ENCODE results near the gene EFCAB8. TPM values are rescaled to one million over a fixed set of nuclear protein-coding genes. Genes with fewer than 3 reads are reported as not detected.
A peak's percentile ranks its signal among the peaks of the same experiment; 100 is the strongest.
"Not testable (repeated sequence)": the region's sequence is repeated elsewhere in the genome, so short reads cannot be mapped to it uniquely, and the experiment has no call there.

The EFCAB8 gene
- total RNA-seq, 1 donor from 2014 or later, result not detected

DNA sequence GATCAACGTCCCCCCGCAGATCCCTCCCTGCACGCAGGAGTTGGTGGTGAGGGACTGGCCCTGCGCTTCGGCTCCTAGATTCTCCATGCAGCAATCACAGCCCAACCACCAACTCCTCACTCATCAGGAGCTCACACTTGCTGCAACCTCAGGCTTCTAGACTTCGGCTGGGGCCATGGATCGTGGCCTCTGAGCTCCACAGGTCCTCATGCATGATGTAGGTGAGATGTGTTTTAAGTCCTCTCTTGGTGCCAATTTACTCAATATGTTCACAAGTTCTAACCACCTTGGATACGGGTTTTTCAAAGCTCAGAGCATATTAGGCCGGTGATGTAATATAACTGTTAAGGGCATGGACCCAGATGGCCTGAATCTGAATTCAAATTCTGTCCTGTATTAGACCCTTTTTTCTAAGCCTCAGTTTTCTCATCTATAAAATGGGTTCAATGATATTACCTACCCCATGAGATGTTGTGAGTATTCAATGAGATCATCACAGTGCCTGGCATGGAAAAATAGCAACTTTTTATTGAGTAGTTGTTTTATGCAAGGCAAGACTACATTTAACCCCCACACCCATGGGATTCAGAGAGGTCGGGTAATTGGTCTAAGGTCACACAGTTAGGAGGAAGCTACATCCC lies 114.5 kb downstream of the EFCAB8 start:
- no peak for DNase-seq

DNA sequence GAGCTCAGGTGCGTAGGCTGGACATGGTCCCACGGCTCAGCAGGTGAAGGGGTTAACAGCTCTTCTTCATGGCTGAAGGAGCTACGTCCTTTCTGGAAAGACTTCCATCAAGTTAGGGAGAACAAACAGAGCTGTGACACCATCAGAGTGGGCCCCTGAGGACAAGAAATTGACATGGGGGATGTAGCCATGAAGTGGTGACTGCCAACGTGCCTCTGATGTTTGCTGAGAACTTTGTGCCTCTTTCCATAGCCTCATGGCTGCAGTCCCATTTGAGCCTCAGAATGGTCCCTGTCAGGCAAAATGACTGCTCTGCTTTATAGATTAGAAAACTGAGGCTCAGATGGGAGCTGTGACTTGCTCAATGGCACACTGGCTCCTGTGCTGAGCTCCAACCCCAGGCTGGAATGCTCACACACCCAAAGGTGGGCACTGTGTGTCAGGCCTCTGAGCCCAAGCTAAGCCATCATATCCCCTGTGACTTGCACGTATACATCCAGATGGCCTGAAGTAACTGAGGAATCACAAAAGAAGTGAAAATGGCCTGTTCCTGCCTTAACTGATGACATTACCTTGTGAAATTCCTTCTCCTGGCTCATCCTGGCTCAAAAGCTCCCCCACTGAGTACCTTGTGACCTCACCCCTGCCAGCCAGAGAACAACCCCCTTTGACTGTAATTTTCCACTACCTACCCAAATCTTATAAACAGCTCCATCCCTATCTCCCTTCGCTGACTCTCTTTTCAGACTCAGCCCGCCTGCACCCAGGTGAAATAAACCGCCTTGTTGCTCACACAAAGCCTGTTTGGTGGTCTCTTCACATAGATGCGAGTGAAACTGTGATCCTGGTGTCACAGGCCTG lies 115.7 kb downstream of the EFCAB8 start:
- DNase-seq, result not testable (repeated sequence)

DNA sequence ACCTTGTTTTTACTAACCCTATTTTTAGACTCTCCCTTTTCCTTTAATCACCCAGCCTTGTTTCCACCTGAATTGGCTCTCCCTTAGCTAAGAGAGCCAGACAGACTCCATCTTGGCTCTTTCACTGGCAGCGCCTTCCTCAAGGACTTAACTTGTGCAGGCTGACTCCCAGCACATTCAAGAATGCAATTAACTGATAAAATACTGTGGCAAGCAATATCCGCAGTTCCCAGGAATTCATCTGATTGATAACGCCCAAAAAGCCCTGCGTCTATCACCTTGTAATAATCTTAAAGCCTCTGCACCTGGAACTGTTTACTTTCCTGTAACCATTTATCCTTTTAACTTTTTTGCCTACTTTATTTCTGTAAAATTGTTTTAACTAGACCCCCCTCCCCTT lies 116.4 kb downstream of the EFCAB8 start:
- not testable (repeated sequence) for DNase-seq

DNA sequence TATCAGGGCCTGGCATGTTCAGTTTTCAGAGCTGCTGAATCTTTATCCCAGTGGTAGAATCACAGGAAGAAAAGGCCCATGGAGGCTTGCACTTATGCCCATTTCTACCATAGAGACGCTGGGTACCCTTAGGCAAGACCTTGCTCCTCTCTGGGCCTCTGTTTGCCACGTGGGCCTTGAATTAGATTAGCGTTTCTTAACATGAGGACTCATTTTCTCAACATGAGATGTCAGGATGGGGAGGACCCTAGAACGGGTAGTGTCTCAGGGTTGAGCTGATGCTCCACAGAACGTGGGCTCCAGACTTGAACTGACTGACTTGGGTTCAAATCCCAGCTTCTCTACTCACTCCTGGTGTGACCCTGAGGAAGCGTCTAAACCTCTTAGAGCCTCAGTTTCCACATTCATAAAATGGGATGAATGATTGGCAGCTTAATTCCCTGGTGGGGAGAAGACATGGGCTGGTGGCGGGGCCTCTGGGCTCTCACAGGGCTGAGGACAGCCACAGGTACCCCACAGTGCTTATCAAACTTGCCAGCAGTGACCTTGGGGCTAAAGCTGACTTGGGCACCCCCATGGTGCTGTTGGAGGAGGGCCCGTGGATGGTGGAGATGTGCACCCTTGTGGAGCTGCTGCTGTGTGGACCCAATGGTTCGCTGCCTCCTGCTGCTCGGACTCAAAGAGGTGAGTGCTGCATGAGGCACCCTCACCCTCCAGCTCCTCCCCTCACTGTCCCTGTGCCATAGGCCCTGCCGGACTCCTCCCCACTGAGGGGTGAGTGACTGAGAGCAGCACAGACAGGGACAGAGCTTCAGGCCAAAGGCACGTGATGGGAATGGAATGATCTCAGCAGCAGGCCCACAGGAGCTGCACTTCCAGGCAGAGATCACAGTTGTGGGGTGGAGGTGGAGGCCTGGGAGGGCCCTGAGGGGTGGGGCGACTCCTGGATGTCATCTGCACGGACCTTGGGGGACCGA lies 117.3 kb downstream of the EFCAB8 start:
- no peak for DNase-seq

DNA sequence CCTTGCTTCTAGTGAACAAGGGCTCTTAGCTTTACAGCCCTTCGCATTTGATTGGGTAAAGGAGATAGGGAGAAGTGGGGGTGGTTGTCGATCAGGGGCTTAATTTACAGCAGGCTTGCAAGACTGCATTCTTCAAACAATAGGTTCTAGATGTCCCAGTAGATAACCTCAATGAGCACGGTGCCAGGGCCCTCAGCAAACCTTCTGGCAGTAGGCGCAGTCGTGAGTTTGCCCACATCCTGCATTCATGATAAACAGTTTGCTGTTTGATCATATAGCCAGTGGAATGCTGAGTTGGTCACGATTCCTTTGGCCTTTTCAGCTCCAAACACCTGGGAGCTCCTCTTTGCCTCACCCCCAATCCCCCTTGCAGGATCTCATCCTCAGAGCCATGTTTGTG lies 118.0 kb downstream of the EFCAB8 start:
- no peak for DNase-seq

DNA sequence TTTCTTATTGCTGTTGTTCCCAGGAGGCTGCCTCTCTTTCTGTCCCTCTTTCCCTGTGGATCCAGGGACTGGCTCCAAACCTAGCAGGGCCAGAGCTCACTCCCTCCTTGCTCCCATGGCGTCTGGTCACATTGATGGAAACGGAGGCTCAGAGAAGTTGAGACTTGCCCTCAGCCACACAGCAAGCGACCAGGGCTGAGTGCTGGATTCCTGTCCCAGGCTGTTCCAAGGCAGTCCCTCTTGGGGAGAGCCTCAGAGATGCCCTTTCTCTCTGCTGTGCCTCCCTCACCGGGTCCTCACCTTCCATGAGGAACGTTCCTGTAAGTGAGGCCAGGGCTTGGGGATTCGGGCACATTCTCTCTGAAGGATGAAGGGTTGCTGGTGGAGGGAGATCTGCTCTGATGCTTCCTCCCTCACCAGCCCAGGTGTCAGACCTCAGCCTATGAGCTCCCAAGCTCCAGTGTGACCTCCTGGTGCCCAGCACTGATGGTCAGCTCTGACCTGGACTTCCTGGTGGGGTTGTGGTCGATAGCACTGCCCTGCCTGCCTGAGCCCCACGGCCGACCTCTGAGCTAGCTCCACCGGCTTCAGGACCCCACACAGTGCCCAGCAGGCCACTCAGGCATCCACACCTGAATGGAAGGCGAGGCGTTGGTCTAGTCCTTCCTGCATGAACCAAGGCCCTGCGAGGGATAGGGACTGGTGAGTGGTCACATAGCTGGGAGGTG lies 118.7 kb downstream of the EFCAB8 start:
- no peak for DNase-seq

DNA sequence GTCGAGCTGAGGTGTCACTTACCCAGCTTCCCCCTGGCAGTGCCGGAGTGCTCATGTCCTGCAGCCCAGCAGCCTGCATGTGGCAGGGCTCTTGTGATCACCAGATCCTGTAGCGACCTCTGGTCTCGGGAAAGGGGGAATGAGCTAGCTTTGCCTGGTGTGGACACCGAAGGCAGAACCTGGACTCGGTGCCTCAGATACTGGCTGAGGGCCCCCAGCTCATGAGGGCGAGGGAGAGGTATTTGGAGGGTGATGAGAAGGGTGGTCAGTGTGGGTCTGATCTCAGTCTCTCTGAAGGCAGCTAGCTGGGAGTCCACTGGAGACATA lies 119.2 kb downstream of the EFCAB8 start:
- DNase-seq, result no peak

DNA sequence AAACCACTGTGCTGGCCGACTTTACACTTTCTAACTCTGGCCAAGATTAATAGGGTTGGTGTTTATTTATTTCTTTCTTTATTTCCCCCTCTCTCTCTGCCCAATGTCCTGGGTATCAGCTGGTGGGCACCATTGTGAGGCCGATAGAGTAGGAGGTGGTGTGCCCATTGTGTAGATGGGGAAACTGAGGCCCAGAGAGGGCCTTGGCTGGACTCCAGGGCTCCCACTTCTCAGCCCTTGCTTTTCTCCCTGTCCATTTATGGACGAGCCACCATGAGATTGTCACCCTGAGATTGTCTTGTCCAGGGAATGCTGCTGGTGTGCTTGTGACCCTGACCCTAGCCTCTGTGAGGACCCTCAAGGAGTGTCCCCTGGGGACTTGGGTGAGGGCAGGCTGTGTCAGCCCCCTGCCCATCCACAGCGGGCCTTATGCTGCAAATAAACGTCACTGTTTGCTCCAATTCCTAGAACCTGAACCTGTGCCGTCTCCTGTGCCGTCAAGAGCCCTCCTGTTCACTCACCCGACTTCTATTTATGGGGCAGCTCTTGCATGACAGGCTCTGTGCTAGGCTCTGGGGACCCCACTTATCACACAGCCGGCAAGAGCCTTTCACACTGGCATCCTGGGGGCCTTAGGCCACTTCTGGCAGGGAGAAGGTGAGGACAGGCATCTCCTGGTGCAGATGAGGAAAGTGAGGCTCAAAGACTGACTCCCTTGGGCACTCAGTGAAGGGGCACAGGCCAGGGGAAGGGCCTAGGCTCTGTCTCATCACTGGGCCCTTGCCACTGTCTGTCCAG lies 120.7 kb downstream of the EFCAB8 start:
- DNase-seq, result no peak

DNA sequence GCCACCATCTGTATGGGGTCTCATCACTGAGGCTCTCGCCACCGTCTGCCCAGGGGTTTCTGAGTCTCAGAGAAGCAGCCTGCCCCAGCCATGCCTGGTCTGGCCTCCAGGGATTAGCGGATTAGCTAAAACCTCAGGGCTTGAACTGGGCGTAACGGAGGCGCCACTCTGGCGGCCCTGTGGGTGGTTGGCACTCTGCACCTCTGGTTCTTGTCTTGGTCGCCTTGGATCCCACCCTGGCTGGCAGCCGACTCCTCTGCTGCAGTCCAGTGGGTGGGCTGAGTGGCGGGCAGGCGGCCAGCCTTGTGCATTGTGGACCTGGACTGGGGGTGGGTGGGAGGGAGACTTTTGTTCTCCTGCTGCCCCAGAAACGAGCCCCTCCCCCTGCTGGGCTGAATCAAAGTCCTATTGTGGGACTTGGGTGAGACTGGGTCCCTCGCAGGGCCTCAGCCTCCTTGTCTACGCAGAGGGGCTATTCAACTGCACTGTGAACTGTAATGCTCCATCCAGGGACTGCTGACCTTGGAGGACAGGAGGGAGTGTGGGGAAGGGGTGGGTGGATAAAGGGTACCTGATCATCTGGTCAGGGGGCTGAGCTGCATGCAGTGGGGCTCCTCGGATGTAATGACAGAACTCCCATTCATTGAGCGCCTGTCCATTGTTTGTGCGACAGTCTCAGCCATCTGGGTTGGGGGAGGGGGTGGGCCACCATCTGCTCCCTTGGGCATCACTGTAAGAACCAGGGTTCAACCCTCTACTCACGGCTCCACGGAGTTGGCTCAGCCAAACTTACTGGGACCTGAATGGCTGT lies 121.6 kb downstream of the EFCAB8 start:
- peak; percentile 70 for DNase-seq

DNA sequence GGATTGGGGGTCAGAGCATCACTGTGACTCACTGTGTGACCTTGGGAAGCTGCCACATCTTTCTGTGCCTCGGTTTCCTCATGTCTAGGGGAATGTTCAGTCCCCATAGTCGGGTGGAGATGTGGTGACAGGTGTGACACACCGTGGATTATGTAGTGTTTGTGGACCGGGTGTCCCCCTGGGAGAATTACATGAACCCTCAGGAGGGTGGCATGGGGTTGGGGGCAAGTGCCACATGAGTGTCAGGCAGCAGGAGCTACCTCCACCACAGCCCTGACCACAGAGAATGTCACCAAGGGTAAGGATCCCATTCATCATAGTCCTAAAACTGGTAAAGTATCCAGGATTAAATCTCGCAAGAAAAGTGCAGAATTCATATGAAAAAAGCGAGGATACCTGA lies 122.3 kb downstream of the EFCAB8 start:
- no peak for DNase-seq

DNA sequence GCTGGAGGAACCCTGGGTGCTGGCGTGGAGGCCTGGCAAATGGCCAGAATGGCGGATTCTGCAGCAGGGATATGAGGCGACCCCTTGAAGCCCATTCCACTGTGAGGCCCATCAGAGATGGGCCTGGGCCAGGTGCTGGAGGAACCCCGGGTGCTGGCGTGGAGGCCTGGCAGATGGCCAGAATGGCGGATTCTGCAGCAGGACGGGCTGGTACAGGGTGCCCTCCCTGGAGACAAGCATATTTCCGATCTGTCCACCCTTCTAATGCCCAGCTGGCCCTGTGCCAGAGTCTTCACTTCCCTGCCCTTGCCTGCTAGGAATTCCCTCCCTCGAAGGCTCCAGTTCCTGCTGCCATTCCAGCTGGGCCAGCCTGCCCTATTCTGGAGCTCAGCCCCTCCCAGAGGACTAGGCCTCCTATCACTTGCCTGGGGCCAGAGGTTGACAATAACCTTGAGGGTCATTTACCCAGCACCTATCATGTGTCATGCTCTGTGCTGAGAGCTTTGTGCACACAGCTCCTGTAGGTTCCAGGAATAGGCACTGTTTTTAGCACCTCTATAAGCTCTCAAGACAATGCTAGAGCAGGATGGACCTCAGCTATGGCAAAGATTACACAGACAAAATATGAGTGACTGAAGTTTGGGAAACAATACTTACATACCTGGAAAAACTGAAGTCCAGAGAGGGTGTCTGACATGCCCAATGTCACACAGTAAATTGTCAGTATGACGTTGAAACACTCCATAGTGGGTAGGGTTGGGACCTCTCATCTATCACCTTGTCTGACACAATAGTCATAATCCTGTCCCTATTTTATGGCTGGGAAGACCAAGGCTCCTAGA lies 124.1 kb downstream of the EFCAB8 start:
- no peak for DNase-seq

DNA sequence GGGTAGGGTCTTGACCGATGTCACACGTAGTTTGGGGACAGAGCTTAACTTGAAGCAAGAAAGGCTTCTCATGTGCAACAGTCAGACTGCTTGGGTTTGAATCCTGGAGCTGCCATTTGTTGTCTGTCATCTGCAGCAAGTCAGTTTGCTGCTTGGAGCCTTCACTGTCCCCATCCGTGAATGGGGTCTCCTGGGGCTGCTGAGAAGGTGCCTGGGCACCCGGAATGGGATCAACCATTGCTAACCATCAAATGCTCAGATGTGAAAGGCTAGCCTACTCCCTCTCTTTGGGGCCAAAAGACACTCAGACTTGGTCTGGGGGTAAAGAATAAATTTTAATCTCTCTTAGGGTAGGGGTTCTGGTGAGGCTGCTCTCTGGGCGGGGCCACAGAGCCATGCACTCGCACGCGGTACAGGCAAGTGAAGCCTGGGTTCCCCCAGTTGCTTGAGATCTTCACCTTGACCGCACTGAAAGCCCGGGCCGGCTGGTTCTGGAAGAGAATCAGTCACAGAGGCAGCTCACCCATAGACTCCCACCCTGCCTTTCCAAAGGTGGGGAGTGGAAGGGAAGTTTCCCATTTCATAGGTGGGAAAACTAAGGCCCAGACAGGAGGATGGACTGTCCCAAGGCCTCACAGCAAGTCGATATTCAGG lies 124.9 kb downstream of the EFCAB8 start:
- no peak for DNase-seq

DNA sequence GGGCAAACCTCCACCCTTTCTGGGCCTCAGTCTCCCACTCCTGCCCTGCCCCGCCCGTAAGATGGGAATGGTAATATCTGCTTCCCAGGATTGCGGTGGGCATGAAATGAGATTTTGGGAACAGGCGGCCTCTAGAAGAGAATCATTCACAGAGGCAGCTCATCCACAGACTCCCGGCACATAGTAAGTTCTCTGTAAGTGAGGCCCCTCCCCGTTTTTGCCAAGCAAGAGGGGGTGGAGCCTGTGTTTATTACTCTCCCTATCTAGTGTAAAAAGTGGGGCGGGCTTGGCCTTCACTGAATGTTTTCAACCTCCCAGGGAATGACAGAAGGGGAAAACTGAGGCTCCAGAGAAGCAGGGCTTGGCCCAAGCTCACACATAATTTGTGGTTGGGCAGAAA lies 125.5 kb downstream of the EFCAB8 start:
- peak; percentile 6 for DNase-seq

DNA sequence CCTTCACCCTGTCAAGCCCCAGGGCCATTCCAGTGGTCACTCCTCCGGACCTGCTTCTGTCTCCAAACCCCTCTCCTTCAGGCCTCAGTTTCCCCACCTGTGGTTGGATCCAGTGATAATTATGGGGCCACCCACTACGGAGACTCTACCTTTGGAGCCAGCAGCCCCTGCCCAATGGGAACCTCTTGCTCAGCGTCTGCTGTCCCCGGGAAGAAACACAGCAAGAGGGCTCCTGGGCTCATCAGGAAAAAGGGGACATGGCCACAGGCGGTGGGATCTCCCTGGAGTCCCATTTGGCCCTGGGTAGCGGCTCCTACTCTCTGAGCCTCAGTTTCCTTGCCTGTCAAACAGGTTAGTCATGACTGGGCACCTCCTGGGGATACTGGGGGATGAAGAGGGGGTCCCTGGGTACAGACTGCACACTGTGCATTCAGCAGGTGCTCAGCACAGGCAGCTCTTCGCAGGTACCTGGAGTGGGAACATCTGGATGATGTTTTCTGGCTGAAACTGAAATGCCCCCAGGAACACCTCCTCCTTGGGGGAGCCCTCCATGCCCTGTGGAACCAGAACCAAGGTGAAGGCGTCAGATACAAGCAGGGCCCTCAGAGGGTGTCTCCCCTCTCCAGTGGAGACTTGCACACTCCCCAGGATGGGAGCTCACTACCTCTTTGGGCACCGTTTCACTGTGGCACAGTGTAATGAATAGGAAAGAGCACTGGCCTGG lies 126.1 kb downstream of the EFCAB8 start:
- DNase-seq, result no peak

DNA sequence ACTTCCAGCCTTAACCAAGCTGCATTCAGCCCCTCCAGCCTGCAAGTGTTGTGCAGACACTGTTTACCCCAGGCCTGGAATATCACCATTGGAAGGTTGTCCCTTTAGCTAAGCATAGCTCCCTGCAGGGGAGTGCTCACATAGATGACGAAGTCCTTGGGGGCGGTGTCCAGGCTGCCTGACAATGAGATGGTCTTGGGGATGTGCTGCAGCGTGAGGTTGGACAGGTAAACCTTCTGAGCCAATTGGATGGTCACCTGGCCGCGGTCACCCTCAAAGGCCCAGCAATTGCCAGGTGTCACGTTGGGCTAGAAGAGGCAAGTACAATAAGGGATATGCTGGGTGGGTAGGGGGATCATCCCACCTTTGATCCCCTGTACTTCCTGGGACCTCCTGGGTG lies 126.9 kb downstream of the EFCAB8 start:
- DNase-seq, result no peak

DNA sequence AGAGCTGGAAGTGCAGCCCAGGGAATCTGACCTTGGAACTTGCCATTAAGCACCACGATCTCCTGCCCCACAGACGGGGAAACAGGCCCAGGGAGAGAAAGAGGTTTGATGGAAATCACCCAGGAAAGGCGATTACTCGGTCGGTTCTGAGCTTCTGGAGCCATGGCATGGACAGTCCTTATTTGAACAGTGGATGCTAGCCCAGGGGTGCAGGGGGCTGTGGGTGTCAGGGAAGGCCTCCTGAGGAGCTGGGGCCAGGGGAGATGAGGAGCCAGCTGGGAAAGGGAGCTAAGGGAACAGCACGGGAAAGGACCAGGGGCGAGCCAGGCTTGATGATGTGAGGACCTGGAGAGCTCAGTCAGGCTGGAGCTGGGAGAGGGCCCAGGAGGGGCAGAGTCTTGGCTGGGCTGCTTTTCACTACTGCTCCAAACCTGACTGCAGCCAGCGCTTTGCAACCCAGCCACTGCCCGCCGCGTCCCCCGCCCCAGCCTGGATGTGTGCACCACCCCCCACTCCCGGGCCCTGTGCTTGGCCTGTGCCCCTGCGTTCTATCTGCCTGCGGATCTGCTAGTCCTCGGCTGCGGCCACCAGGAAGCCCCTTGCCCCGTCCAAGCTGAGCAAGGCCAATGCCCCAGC lies 127.7 kb downstream of the EFCAB8 start:
- no peak for DNase-seq

DNA sequence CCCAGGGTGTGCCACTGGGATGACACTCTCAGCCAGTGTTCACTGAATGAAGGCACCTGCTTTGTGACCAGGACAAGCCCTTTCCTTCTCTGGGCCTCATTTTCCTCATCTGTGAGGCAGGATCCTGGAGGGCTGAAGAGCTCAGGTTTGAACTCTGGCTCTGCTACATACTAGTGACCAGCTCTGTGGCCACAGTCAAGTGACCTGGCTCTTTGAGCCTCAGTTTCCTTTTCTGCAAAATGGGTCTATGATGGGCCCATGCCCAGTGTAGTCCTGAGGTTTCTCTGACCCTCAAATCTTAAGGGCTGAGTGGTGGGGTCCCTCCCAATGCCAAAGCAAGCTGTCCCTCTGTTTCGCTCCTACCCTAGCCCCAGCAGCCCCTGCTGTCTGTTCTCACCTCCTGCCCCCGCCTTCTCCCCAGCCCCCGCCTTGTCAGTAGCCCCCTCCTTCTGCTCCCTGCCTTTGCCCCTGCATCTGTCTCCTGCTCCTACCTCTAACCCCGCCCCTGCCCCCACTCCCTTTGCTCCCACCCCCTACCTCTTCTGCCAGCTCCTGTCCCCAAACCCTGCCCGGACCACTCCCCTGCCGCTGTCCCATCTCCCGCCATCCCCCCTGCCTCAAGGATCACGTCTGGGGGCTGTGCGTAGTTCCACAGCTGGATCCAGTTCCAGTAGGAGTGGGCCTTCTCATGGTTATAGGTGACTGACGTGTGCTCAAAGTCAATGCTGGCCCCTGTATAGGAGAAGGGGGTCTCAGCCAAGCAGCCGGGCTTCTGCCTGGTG lies 128.5 kb downstream of the EFCAB8 start:
- DNase-seq, result no peak
